Measurements from ENCODE around the gene COL28A1. TPM values are rescaled to one million over a fixed set of nuclear protein-coding genes. Genes with fewer than 3 reads are reported as not detected.

Gene COL28A1
- total and polyA plus RNA-seq, 2 experiments from 2014 or later, result 0.31 to 0.70 TPM

DNA sequence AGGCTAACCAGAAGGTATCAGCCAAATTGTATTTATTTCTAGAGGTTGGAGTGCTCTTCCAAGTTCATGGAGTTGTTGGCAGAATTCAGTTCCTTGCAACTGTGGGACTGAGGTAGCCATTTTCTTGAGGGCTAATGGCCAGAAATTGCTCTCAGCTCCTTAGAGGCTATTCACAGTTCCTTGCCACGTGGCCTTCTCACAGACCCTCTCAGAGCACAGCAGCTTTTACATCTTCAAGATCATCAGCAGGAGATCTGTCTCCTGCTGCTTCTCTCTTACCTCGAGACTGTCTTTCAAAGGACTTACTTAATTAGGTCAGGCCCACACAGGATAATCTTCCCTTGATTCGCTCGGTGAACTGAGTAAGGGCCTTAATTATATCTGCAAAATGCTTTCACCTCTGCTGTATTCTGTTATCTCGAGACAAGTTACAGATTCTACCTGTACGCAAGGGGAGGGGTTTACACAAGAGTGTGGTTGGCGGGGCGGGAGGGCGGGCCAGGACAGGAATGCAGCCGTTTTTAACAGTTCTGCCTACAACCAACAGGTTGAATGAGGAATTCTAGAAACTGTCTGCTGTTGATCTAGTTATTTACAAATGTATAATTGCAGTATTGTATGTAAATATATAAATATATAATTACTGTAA, 46.0 kb upstream of the COL28A1 start:
- peak; percentile 98 for ATAC-seq
- peak overlapping the region; percentile 88 for H3K27ac Mint-ChIP-seq

More for the DNA sequence above, 46.0 kb upstream of the COL28A1 start:
- peaks cover 9% of the 10 kb centered on the region for H3K4me1 Mint-ChIP-seq
- TF ChIP-seq POLR2AphosphoS5 (IDR thresholded peaks at IDR 0.05; ENCODE audit: low read depth) (no peak), ZNF114 (CRISPR knock-in tag; IDR thresholded peaks at IDR 0.05) (0 out of 2 replicates have a peak, but pooled peaks have one; percentile 55), ZNF462 (CRISPR knock-in tag; IDR thresholded peaks at IDR 0.05) (peak; percentile 68), EZH2 (IDR thresholded peaks at IDR 0.05; ENCODE audit: low read depth, unreplicated experiment) (no peak)
- Histone ChIP-seq H3K4me3 (no peak overlapping the region), H2AFZ (no peak overlapping the region), H3F3A (replicated peaks; ENCODE audit: low read depth) (no peaks in the 10 kb centered on the region), H3K27me3 (ENCODE audit: insufficient read depth) (no peaks in the 10 kb centered on the region), H3K4me2 (no peak overlapping the region), H3K79me2 (replicated peaks; ENCODE audit: insufficient read depth) (peaks cover 6% of the 10 kb centered on the region; the same call in 1 of the 2 replicates), H3K9me2 (ENCODE audit: insufficient read depth) (no peaks in the 10 kb centered on the region), H3K4me1 (ENCODE audit: insufficient read depth) (no peaks in the 10 kb centered on the region), H3K36me3 (ENCODE audit: insufficient read depth) (no peaks in the 10 kb centered on the region), H3K27ac (ENCODE audit: low read depth) (no peak overlapping the region; the same call in 1 of the 2 replicates), H4K20me1 (replicated peaks; ENCODE audit: insufficient read depth) (no peaks in the 10 kb centered on the region)
- H3K27me3 Mint-ChIP-seq (ENCODE audit: insufficient read depth, low read depth, poor library complexity), result no peaks in the 10 kb centered on the region
- H3K9me3 Mint-ChIP-seq, result no peaks in the 10 kb centered on the region
- H3K36me3 Mint-ChIP-seq (ENCODE audit: low read depth), result peaks cover 16% of the 10 kb centered on the region; the same call in 2 of the 3 replicates
- H3K4me3 Mint-ChIP-seq, result peak overlapping the region; percentile 34; the same call in 1 of the 3 replicates
- DNase-seq (ENCODE audit: low spot score), result peak; percentile 67
